ENCODE measurements around the gene CCDC28A. TPM values are rescaled to one million over a fixed set of nuclear protein-coding genes. Genes with fewer than 3 reads are reported as not detected.
"Not testable (repeated sequence)": the region's sequence is repeated elsewhere in the genome, so short reads cannot be mapped to it uniquely, and the experiment has no call there.

Gene CCDC28A
- total and polyA plus RNA-seq, 4 donors, result 11.9 to 20.3 (median 16.1) TPM

- no peak for TF ChIP-seq HNF4A (conservative IDR thresholded peaks at IDR 0.05)
- peak in 1 of 2 donors; percentile 19 for TF ChIP-seq RXRA (IDR thresholded peaks at IDR 0.05)
- no peaks in the 10 kb centered on the region for H3K36me3 ChIP-seq (ENCODE audit: control insufficient read depth in 4 of 4, insufficient read depth in 3 of 4, low read depth in 1 of 4, low read length in 3 of 4)
- no peak overlapping the region for H3K27ac ChIP-seq (ENCODE audit: low read depth in 1 of 2, low read length in 2 of 2)
- no peak overlapping the region for H3K9ac ChIP-seq (ENCODE audit: low read depth in 1 of 2, low read length in 2 of 2)
- H3K4me3 ChIP-seq (ENCODE audit: low read depth in 1 of 3, low read length in 3 of 3), result no peak overlapping the region
- 62% methylated on average over 2 of the region's 2 CpGs for WGBS
- no peaks in the 10 kb centered on the region for H3K27me3 ChIP-seq (ENCODE audit: control insufficient read depth in 4 of 4, insufficient read depth in 4 of 4, low read length in 3 of 4)
- H3K4me1 ChIP-seq (ENCODE audit: control insufficient read depth in 4 of 4, insufficient read depth in 4 of 4, low read length in 3 of 4), result peaks cover 3 to 10% (median 10%) of the 10 kb centered on the region in 4 donors
- DNase-seq (ENCODE audit: low spot score), result no peak
- H3K9me3 ChIP-seq (ENCODE audit: control insufficient read depth in 4 of 4, low read length in 3 of 4), result no peaks in the 10 kb centered on the region
Measured at GRCh38 chr6:138728662-138729061, 44.9 kb upstream of the CCDC28A start.

GRCh38 chr6:138730037-138730436 lies 43.5 kb upstream of the CCDC28A start:
- not testable (repeated sequence) for H3K36me3 ChIP-seq (ENCODE audit: control insufficient read depth in 4 of 4, insufficient read depth in 3 of 4, low read depth in 1 of 4, low read length in 3 of 4); H3K4me1 ChIP-seq (ENCODE audit: control insufficient read depth in 4 of 4, insufficient read depth in 4 of 4, low read length in 3 of 4); H3K9ac ChIP-seq (ENCODE audit: low read depth in 1 of 2, low read length in 2 of 2); DNase-seq (ENCODE audit: low spot score); H3K9me3 ChIP-seq (ENCODE audit: control insufficient read depth in 4 of 4, low read length in 3 of 4); H3K4me3 ChIP-seq (ENCODE audit: low read depth in 1 of 3, low read length in 3 of 3); H3K27ac ChIP-seq (ENCODE audit: low read depth in 1 of 2, low read length in 2 of 2); H3K27me3 ChIP-seq (ENCODE audit: control insufficient read depth in 4 of 4, insufficient read depth in 4 of 4, low read length in 3 of 4)
- peak; percentile 47 to 55 for TF ChIP-seq HNF4A (conservative IDR thresholded peaks at IDR 0.05)
- 78% methylated on average over 5 of the region's 5 CpGs for WGBS

GRCh38 chr6:138734585-138734984 lies 39.0 kb upstream of the CCDC28A start:
- Histone ChIP-seq H3K36me3 (ENCODE audit: control insufficient read depth in 4 of 4, insufficient read depth in 3 of 4, low read depth in 1 of 4, low read length in 3 of 4) (no peaks in the 10 kb centered on the region), H3K9me3 (ENCODE audit: control insufficient read depth in 4 of 4, low read length in 3 of 4) (no peaks in the 10 kb centered on the region), H3K27me3 (ENCODE audit: control insufficient read depth in 4 of 4, insufficient read depth in 4 of 4, low read length in 3 of 4) (no peaks in the 10 kb centered on the region), H3K4me3 (ENCODE audit: low read depth in 1 of 3, low read length in 3 of 3) (no peak overlapping the region), H3K9ac (ENCODE audit: low read depth in 1 of 2, low read length in 2 of 2) (no peak overlapping the region), H3K4me1 (ENCODE audit: control insufficient read depth in 4 of 4, insufficient read depth in 4 of 4, low read length in 3 of 4) (no peaks in the 10 kb centered on the region), H3K27ac (ENCODE audit: low read depth in 1 of 2, low read length in 2 of 2) (no peak overlapping the region)
- DNase-seq (ENCODE audit: low spot score), result no peak
- TF ChIP-seq HNF4A (conservative IDR thresholded peaks at IDR 0.05) (no peak), RXRA (IDR thresholded peaks at IDR 0.05) (no peak), CTCF (IDR thresholded peaks at IDR 0.05; ENCODE audit: low read depth, low read length, missing input control) (no peak), NR2F2 (IDR thresholded peaks at IDR 0.05) (no peak), YY1 (IDR thresholded peaks at IDR 0.05) (no peak), ATF3 (IDR thresholded peaks at IDR 0.05) (no peak), FOXA2 (IDR thresholded peaks at IDR 0.05) (no peak), HNF4G (IDR thresholded peaks at IDR 0.05) (no peak), GABPA (IDR thresholded peaks at IDR 0.05 in 1 of 2, conservative IDR thresholded peaks at IDR 0.05 in 1 of 2) (no peak), REST (IDR thresholded peaks at IDR 0.05) (no peak), SP1 (IDR thresholded peaks at IDR 0.05) (no peak), MAX (IDR thresholded peaks at IDR 0.05) (no peak), ZBTB33 (IDR thresholded peaks at IDR 0.05) (no peak), RAD21 (IDR thresholded peaks at IDR 0.05) (no peak), TAF1 (conservative IDR thresholded peaks at IDR 0.05) (no peak), FOXA1 (IDR thresholded peaks at IDR 0.05) (no peak)
- 96% methylated on average over 1 of the region's 1 CpG for WGBS
